ENCODE measurements around the gene XRCC1. TPM values are rescaled to one million over a fixed set of nuclear protein-coding genes. Genes with fewer than 3 reads are reported as not detected.
A peak's percentile ranks its signal among the peaks of the same experiment; 100 is the strongest.

The XRCC1 gene
- total and polyA plus RNA-seq, 9 of the 15 experiments (the other 6 are each of a cell fraction or from before 2014, with no cell fraction given): 1.5 to 36.9 (median 24.9) TPM

GRCh38 chr19:43532962-43533545 is 42.3 kb downstream of the XRCC1 start, which contains the start of gene ZNF575 (continued):
- TF ChIP-seq TSHZ1 (CRISPR knock-in tag; IDR thresholded peaks at IDR 0.05) (no peak), BCOR (IDR thresholded peaks at IDR 0.05) (no peak), NFYB (IDR thresholded peaks at IDR 0.05; ENCODE audit: extremely low read depth, insufficient read length) (no peak), TEAD2 (tag; IDR thresholded peaks at IDR 0.05) (no peak), GMEB1 (CRISPR knock-in tag; IDR thresholded peaks at IDR 0.05) (peak; percentile 45; the same call in 1 of the 2 replicates), HDAC8 (tag; IDR thresholded peaks at IDR 0.05) (no peak), TEAD4 (IDR thresholded peaks at IDR 0.05; ENCODE audit: low read length) (no peak), TEAD4 (CRISPR knock-in tag; IDR thresholded peaks at IDR 0.05; ENCODE audit: borderline replicate concordance) (no peak), DNMT1 (IDR thresholded peaks at IDR 0.05) (no peak), GABPA (tag; conservative IDR thresholded peaks at IDR 0.05; ENCODE audit: low read depth) (no peak; the same call in 1 of the 2 replicates), CEBPZ (IDR thresholded peaks at IDR 0.05; ENCODE audit: borderline replicate concordance, low read depth, low read length) (no peak), HMG20A (CRISPR knock-in tag; conservative IDR thresholded peaks at IDR 0.05) (no peak), ZNF436 (CRISPR knock-in tag; IDR thresholded peaks at IDR 0.05) (no peak), JUNB (CRISPR knock-in tag; conservative IDR thresholded peaks at IDR 0.05) (no peak), ZNF589 (CRISPR knock-in tag; IDR thresholded peaks at IDR 0.05; ENCODE audit: low read depth) (no peak), ZNF507 (tag; conservative IDR thresholded peaks at IDR 0.05) (no peak), POLR3G (IDR thresholded peaks at IDR 0.05; ENCODE audit: extremely low read depth, insufficient read length, insufficient replicate concordance) (no peak), MAFK (IDR thresholded peaks at IDR 0.05; ENCODE audit: low read length) (no peak), NR0B1 (IDR thresholded peaks at IDR 0.05; ENCODE audit: partially characterized antibody) (no peak), LEF1 (IDR thresholded peaks at IDR 0.05) (no peak)
